SJCRH30 (cell line): ENCODE results near the gene TPGS2. TPM values are rescaled to one million over a fixed set of nuclear protein-coding genes. Genes with fewer than 3 reads are reported as not detected.
"Not testable (repeated sequence)": the region's sequence is repeated elsewhere in the genome, so short reads cannot be mapped to it uniquely, and the experiment has no call there.

Source experiments
- DNase-seq, 2 experiments: peaks; one replicate each; pipeline ENCODE4 v3.0.0-alpha.2; 2015 to 2020
- H3K27ac ChIP-seq: fragments of 250-450 bp; sonication (Bioruptor Pico); 2 replicates; pipeline ENCODE4 v1.5.1; 2020; ENCODE audit warnings: mild to moderate bottlenecking, moderate library complexity
- H3K27me3 ChIP-seq: fragments of 250-450 bp; sonication (Bioruptor Pico); 2 replicates; pipeline ENCODE4 v1.5.1; 2020; ENCODE audit warnings: mild to moderate bottlenecking, moderate library complexity
- H3K36me3 ChIP-seq: fragments of 250-450 bp; sonication (Bioruptor Pico); 2 replicates; pipeline ENCODE4 v1.5.1; 2020; ENCODE audit warnings: mild to moderate bottlenecking, moderate library complexity
- H3K4me1 ChIP-seq: fragments of 250-450 bp; sonication (Bioruptor Pico); 2 replicates; pipeline ENCODE4 v1.5.1; 2020; ENCODE audit warnings: mild to moderate bottlenecking, moderate library complexity
- H3K4me3 ChIP-seq: fragments of 250-450 bp; sonication (Bioruptor Pico); 2 replicates; pipeline ENCODE4 v1.5.1; 2020; ENCODE audit warnings: mild to moderate bottlenecking, moderate library complexity
- H3K9me3 ChIP-seq: fragments of 250-450 bp; sonication (Bioruptor Pico); replicated peaks from 2 replicates; pipeline ENCODE4 v1.5.1; 2020; ENCODE audit warnings: mild to moderate bottlenecking, moderate library complexity
- total RNA-seq: library from RNA; depleted of rRNA; stranded (reverse); fragments of >200 nt; shearing (Covaris generic); gene quantifications from 2 replicates; pipeline ENCODE4 v1.2.3, GENCODE V29; 2014; rRNA removed

The TPGS2 gene, protein sequence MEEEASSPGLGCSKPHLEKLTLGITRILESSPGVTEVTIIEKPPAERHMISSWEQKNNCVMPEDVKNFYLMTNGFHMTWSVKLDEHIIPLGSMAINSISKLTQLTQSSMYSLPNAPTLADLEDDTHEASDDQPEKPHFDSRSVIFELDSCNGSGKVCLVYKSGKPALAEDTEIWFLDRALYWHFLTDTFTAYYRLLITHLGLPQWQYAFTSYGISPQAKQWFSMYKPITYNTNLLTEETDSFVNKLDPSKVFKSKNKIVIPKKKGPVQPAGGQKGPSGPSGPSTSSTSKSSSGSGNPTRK
- total RNA-seq, result 91.6 and 99.3 TPM in 2 replicates

DNA sequence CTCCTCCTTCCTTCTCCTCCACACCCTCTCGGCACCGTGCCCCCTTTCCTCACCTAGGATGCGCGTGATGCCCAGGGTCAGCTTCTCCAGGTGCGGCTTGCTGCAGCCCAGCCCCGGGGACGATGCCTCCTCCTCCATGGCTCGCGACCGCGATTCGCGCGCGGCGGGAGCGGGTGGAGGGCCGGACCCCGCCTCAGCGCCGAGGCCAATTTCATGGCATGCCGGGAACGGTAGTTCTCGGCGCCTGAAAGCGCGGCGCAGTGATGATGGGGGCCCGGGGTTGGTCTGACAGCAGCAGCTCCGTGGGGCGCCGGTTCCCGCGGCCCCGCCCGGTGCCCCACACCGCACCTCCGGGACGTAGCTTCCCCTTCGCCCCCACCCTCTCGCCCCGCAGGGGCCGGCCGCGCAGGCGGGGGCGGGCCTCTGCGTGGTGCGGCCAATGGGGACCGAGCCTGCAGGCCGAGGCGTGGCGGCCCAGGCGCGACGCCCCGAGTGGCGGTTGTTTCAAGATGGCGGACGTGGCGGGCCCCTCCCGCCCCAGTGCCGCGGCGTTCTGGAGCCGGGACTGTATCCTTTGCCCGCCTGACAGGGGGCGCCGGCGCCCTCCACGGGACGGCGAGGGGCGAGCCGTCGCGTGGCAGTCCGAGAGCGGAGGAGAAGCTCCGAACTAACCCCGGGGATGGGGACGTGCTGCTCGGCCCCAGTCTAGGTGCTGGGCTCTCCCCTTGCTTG, at the start of gene TPGS2, which contains the start of gene KIAA1328:
Gene TPGS2, minus strand, starts transcription at position 373 of the 732 bp plus-strand sequence. Its CDS starts 235 bp downstream, at position 138.
Gene KIAA1328, plus strand, starts transcription at position 498 of the 732 bp plus-strand sequence. Its CDS starts 12 bp downstream, at position 510.
- Histone ChIP-seq H3K4me3 (peak within 1 kb of the TSS; percentile 75), H3K4me1 (no peaks in the 10 kb centered on the region; the same call in 1 of the 2 replicates), H3K9me3 (no peaks in the 10 kb centered on the region), H3K27ac (peak within 1 kb of the TSS; percentile 61), H3K36me3 (no peaks in the 10 kb centered on the region), H3K27me3 (no peaks in the 10 kb centered on the region)
- peak; percentile 76 to 79 for DNase-seq

DNA sequence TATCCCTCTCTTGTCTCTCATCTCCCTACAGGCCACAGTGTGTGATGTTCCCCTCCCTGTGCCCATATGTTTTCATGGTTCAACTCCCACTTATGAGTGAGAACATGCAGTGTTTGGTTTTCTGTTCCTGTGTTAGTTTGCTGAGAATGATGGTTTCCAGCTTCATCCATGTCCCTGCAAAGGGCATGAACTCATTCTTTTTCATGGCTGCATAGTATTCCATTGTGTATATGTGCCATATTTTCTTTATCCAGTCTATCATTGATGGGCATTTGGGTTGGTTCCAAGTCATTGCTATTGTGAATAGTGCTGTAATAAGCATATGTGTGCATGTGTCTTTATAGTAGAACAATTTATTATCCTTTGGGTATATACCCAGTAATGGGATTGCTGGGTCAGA, 45.0 kb upstream of the TPGS2 start:
- DNase-seq, H3K36me3 ChIP-seq, H3K4me3 ChIP-seq, H3K4me1 ChIP-seq, H3K27ac ChIP-seq, H3K27me3 ChIP-seq, H3K9me3 ChIP-seq: not testable (repeated sequence)

DNA sequence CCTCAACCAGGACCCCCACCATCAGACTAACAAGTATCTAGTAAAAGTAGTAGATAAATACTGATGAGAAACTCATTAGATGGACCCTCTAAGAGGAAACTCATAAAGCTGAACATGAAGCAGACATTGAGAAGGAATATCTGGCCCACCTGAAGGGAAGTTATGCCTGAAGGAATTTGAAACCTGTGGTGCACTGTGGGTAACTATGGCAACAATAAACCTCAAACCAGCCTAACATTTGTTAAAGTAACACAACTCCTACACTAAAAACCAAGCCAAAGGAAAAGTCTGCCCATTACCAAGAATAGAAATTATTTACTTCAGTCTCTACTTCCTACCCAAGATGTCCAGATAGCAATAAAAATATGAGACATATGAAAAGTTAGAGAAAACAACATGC, 43.5 kb upstream of the TPGS2 start:
- Histone ChIP-seq H3K4me1 (no peaks in the 10 kb centered on the region), H3K27me3 (no peaks in the 10 kb centered on the region), H3K27ac (no peak overlapping the region), H3K4me3 (no peak overlapping the region), H3K9me3 (no peaks in the 10 kb centered on the region), H3K36me3 (no peaks in the 10 kb centered on the region)
- no peak for DNase-seq

DNA sequence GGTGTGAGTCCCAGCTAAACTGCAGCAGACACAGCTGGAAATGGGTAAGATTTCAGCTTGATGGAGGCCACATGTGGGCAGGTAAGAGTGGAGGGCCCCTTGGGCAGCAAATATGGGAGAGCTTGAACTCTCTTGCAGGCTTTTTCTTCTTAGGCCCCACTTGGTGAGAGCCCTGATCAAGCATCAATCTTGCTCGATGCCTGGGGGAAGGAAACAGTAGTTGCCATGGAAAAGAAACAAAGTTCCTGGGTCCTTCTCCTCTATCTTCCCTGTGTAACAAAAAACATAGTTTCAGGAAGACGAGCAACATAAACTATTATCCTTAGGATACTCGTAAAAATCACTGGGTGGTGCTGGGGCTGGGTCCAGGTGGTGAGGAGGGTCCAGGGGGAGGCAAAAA, 43.0 kb upstream of the TPGS2 start:
- Histone ChIP-seq H3K36me3 (no peaks in the 10 kb centered on the region), H3K27ac (no peak overlapping the region), H3K4me1 (no peaks in the 10 kb centered on the region), H3K27me3 (no peaks in the 10 kb centered on the region), H3K4me3 (no peak overlapping the region), H3K9me3 (no peaks in the 10 kb centered on the region)
- DNase-seq, result no peak

DNA sequence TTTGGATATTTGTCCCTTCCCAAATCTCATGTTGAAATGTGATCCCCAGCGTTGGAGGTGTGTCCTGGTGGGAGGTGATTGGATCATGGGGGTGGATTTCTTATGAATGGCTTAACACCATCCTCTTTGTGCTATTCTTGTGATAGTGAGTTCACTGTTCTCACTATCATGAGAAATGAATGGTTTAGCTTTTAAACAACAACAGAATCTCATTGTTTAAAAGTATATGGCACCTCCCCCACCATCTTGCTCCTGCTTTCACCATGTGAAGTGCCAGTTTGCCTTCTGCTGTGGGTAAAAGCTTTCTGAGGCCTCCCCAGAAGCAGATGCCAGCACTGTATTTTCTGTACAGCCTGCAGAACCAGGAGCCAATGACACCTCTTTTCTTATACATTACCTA, 38.3 kb upstream of the TPGS2 start:
- Histone ChIP-seq H3K27me3 (no peaks in the 10 kb centered on the region), H3K36me3 (no peaks in the 10 kb centered on the region), H3K27ac (no peak overlapping the region), H3K4me1 (no peaks in the 10 kb centered on the region), H3K4me3 (no peak overlapping the region), H3K9me3 (no peaks in the 10 kb centered on the region)
- no peak for DNase-seq

DNA sequence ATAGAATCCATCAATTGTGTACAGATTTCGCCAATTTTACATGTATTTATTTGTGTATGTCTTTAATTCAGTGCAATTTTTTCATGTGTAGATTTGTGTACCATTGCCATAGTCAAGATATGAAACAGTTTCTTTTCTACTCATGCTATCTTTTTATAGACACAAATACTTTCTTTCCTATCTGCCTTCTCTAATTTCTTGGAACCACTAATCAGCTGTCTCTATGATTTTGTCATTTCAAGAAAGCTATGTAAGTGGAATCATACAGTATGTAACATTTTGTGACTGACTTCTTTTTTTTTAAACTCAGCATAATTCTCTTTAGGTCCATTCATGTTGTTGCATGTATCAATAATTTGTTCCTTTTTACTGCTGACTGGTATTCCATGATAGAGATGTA, 33.4 kb upstream of the TPGS2 start:
- Histone ChIP-seq H3K4me1 (no peaks in the 10 kb centered on the region), H3K36me3 (no peaks in the 10 kb centered on the region), H3K27ac (no peak overlapping the region), H3K9me3 (no peaks in the 10 kb centered on the region), H3K4me3 (no peak overlapping the region), H3K27me3 (no peaks in the 10 kb centered on the region)
- DNase-seq, result no peak

DNA sequence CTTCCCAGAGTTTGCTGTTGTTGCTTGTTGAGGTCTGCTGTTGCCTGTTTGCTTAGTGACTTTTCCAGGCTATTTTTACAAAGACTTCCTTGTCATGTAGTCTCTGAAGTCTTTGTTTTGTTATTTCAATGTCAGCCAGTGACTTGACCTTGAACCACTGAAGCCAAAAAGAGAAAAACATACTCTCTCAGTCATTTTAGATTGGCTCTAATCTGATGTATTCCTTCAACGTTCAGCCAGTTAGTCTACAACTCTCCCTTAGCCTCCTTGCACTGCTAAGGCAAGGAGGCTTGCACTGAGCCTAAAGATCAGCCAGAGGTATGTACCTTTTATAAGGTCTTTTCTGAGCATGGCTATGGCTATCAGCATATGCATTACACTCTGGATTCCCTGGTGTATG, 28.0 kb upstream of the TPGS2 start:
- H3K9me3 ChIP-seq, result no peaks in the 10 kb centered on the region
- no peaks in the 10 kb centered on the region for H3K36me3 ChIP-seq
- H3K4me3 ChIP-seq, result no peak overlapping the region
- H3K4me1 ChIP-seq, result no peaks in the 10 kb centered on the region
- H3K27me3 ChIP-seq, result no peaks in the 10 kb centered on the region
- DNase-seq, result no peak
- H3K27ac ChIP-seq, result no peak overlapping the region

DNA sequence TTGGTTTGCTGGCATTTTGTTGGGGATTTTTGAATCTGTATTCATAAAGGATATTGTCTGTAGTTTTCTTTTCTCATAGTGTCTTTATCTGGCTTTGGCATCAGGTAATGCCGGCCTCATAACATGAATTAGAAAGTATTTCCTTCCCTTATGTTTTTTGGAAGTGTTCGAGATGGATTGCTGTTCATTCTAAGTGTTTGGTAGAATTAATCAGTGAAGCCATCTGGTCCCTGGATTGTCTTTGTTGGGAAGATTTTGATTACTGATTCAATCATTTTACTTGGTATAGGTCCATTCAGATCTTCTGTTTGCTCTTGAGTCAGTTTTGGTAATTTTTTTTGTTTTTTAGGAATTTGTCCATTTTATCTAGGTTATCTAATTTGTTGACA, 22.4 kb upstream of the TPGS2 start:
- H3K36me3 ChIP-seq, result no peaks in the 10 kb centered on the region
- H3K27ac ChIP-seq, result no peak overlapping the region
- no peaks in the 10 kb centered on the region for H3K9me3 ChIP-seq
- no peaks in the 10 kb centered on the region for H3K4me1 ChIP-seq
- H3K4me3 ChIP-seq, result no peak overlapping the region
- H3K27me3 ChIP-seq, result no peaks in the 10 kb centered on the region
- no peak for DNase-seq

DNA sequence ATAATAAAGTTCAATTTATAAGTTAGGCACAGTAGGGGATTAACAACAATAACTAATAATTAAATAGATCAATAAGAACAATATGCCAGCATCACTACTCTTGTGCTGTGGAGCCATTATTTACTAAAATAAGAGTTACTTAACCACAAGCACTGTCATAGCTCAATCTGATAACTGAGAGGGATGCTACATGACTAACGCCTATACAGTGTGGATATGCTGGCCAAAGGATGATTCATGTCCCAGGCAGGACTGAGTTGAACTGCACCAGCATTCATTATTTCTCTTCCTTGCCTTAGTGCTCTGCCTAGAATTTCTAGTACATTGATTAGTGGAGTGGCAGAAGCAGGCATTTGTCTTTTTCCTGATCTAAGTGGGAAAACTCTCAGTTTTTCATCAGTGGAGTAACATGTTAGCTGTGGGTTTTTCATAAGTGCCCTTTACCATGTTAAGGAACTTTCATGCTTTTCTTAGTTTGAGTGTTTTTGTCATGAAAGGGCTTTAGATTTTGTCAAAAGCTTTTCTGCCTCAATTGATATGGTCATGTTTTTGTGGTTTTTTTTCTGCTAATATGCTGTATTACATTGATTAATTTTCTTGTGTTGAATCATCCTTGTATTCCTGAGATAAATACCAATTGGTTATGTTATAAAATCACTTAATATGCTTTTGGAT, 21.9 kb upstream of the TPGS2 start:
- H3K4me3 ChIP-seq, result no peak overlapping the region
- H3K27ac ChIP-seq, result no peak overlapping the region
- no peaks in the 10 kb centered on the region for H3K27me3 ChIP-seq
- H3K4me1 ChIP-seq, result no peaks in the 10 kb centered on the region
- H3K36me3 ChIP-seq, result no peaks in the 10 kb centered on the region
- DNase-seq, result no peak
- H3K9me3 ChIP-seq, result no peaks in the 10 kb centered on the region

DNA sequence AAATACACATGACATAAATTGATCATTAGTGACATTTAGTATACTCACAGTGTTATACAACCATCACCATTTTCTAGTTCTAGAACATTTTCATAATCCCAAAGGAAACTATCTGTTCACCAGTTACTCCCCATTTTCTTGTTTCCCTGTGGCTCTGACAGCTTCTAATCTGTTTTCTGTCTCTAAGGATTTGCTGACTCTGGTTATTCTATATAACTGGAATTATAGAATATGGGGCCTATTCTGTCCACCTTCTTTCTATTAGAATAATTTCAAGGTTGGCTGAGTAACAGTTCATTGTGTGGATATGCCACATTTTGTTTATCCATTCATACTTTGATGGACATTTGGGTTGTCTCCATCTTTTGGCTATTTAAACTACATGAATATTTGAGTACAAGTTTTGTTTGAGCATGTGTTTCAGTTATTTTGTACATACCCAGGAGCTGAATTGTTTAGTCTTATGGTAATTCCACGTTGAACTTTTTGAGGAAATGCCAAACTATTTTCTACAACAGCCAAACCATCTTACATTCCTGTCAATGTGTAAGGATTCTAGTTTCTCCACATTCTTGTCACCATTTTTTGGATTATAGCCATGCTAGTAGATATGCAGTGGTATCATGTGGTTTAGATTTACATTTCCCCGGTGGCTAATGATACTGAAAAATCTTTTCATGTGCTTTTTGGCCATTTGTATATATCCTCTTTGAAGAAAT, 20.6 kb upstream of the TPGS2 start:
- H3K9me3 ChIP-seq, result no peaks in the 10 kb centered on the region
- no peaks in the 10 kb centered on the region for H3K4me1 ChIP-seq
- H3K27ac ChIP-seq, result no peak overlapping the region
- H3K4me3 ChIP-seq, result no peak overlapping the region
- DNase-seq, result no peak
- H3K27me3 ChIP-seq, result no peaks in the 10 kb centered on the region
- H3K36me3 ChIP-seq, result no peaks in the 10 kb centered on the region

DNA sequence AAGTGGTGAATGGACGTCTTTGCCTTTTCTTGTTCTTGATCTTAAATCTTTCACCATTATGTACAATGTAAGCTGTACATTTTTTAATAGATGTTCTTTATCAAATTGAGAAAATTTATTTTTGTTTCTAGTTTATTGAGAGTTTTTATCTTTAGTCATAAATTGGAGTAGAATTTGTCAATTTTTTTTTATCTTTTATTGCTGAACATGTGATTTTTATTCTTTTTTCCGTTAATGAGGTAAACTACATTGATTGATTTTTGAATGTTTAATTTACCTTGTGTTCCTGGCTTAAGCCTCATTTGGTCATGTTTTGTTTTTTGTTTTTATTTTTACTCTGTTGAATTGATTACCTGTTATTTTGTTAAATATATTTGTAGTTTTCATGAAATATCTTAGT, 19.8 kb upstream of the TPGS2 start:
- no peaks in the 10 kb centered on the region for H3K36me3 ChIP-seq
- DNase-seq, result no peak
- no peaks in the 10 kb centered on the region for H3K9me3 ChIP-seq

DNA sequence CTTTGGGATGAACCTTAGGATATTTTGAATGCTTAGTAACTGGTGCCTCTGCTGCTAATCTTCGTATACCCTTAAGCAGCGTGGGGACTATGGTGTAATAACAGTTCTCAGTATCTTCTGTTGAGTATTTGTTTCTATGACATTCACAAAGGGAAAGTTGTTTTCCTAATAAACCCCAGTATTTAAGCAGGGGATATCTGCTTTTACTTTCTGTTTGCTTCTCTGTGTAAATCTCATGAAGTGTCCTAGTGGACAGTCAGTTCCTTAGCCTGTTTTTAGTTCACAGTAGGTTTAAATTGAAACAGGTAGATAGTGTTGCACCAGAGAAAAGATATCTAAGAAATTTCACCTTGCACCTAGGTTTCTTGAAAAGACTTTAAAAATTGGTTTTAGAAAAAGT, 15.0 kb upstream of the TPGS2 start:
- Histone ChIP-seq H3K36me3 (no peaks in the 10 kb centered on the region), H3K27me3 (no peaks in the 10 kb centered on the region), H3K4me1 (no peaks in the 10 kb centered on the region), H3K27ac (no peak overlapping the region), H3K4me3 (no peak overlapping the region), H3K9me3 (no peaks in the 10 kb centered on the region)
- no peak for DNase-seq

More for the DNA sequence above, 19.8 kb upstream of the TPGS2 start:
- Histone ChIP-seq H3K4me1 (no peaks in the 10 kb centered on the region), H3K27me3 (no peaks in the 10 kb centered on the region), H3K27ac (no peak overlapping the region), H3K4me3 (no peak overlapping the region)

DNA sequence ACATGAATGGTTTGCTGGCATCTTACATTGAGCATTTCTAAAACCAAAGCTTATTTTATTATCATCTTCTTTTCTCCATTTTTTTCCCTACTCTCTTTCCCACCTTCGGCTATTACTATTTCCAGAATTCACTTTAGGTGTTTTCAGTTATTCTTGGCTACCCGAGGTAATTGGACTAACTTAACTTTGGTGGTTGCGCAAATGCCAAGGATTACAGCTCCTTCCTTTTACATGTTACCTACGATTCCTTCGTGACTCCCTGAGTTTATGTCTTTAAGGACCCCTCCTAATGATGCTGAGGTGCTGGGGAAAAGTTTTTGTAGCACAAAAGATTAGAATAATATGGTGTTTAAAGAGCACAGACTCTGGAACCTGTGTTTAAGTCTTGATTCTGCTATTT, 14.4 kb upstream of the TPGS2 start:
- DNase-seq, result no peak
- Histone ChIP-seq H3K27me3 (no peaks in the 10 kb centered on the region), H3K9me3 (no peaks in the 10 kb centered on the region), H3K27ac (no peak overlapping the region), H3K36me3 (no peaks in the 10 kb centered on the region), H3K4me1 (no peaks in the 10 kb centered on the region), H3K4me3 (no peak overlapping the region)

DNA sequence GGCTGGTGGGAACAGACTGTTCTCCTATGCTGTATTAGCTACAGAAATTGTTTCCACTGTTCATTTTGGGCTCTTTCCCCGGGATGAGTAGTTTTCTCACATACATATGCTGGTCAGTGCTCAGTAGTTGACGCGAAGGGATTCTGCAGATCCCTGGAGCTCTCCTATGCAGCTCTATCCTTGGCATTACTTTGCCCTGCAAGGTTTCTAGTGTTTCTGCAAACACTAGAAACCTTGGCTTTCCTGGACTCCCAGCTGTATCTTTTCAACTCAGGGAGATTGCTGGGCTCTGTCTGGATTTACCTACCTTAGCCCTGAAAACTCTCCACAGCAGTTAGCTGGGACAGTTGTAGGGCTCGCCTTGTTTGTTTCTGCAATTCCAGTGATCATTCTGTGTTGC, 11.0 kb upstream of the TPGS2 start:
- no peaks in the 10 kb centered on the region for H3K27me3 ChIP-seq
- H3K9me3 ChIP-seq, result no peaks in the 10 kb centered on the region
- no peak for DNase-seq
- no peaks in the 10 kb centered on the region for H3K4me1 ChIP-seq
- no peaks in the 10 kb centered on the region for H3K36me3 ChIP-seq
- H3K4me3 ChIP-seq, result no peak overlapping the region
- no peak overlapping the region for H3K27ac ChIP-seq

DNA sequence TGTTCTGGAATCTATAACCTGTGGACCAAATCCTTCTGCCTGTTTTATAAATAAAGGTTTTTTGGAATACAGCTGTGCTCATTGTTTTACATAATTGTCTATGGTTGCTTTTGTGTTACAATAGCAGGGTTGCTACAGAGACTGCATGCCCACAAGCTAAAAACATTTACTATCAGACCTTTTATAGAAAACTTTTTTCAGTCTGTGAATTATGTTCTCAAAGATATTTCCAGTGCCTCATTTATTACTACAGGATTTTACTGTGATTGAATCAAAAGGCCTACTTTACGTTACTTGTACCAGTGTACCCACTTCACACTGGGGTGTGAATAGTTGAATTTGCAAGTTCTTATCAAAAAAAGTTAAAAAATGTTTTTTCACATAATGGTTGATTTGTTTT, 7.1 kb upstream of the TPGS2 start:
- Histone ChIP-seq H3K4me1 (no peaks in the 10 kb centered on the region), H3K27ac (no peak overlapping the region), H3K4me3 (no peak overlapping the region), H3K36me3 (no peaks in the 10 kb centered on the region), H3K9me3 (no peaks in the 10 kb centered on the region), H3K27me3 (no peaks in the 10 kb centered on the region)
- no peak for DNase-seq
